RWPE2 (cell line): ENCODE measurements around the gene DUSP9.

Experiments
- ATAC-seq: fragments of 200-7000 bp; cut with Tn5 transposase; 3 replicates; pipeline ENCODE4 v1.9.1; 2021; ENCODE audit warnings: low read depth
- DNase-seq: peaks from one replicate; pipeline ENCODE4 v3.0.0-alpha.2; 2020; ENCODE audit warnings: low spot score
- H3K27ac ChIP-seq: fragments of 450-650 bp; 2 replicates; pipeline ENCODE4 v1.5.1; 2017; ENCODE audit warnings: mild to moderate bottlenecking; ENCODE audit not compliant: poor library complexity, severe bottlenecking
- H3K27me3 ChIP-seq: fragments of 250-450 bp; sonication (Bioruptor Pico); 2 replicates; pipeline ENCODE4 v1.5.1; 2021; ENCODE audit warnings: mild to moderate bottlenecking, moderate library complexity; ENCODE audit not compliant: insufficient read depth, poor library complexity, severe bottlenecking
- H3K36me3 ChIP-seq: fragments of 250-450 bp; sonication (Bioruptor Pico); 2 replicates; pipeline ENCODE4 v1.5.1; 2020; ENCODE audit warnings: low read depth, mild to moderate bottlenecking, moderate library complexity
- H3K4me1 ChIP-seq: fragments of 250-450 bp; sonication (Bioruptor Pico); 2 replicates; pipeline ENCODE4 v1.5.1; 2021; ENCODE audit warnings: mild to moderate bottlenecking, moderate library complexity; ENCODE audit not compliant: insufficient read depth, poor library complexity, severe bottlenecking
- H3K4me3 ChIP-seq: fragments of 250-450 bp; sonication (Bioruptor Pico); 2 replicates; pipeline ENCODE4 v1.5.1; 2021; ENCODE audit warnings: mild to moderate bottlenecking, moderate library complexity; ENCODE audit not compliant: severe bottlenecking
- H3K9me3 ChIP-seq: fragments of 250-450 bp; sonication (Bioruptor Pico); 2 replicates; pipeline ENCODE4 v1.5.1; 2021; ENCODE audit warnings: mild to moderate bottlenecking, moderate library complexity; ENCODE audit not compliant: severe bottlenecking
- CTCF ChIP-seq: fragments of 450-650 bp; IDR thresholded peaks from one replicate; pipeline ENCODE4 v1.5.1; 2017; ENCODE audit warnings: mild to moderate bottlenecking, moderate library complexity; ENCODE audit not compliant: poor library complexity, severe bottlenecking

Gene DUSP9

GRCh38 chrX:153659268-153659667 is 12.3 kb downstream of the DUSP9 start:
- Histone ChIP-seq H3K9me3 (no peaks in the 10 kb centered on the region), H3K27ac (no peak overlapping the region), H3K27me3 (peaks cover 6% of the 10 kb centered on the region), H3K4me1 (no peaks in the 10 kb centered on the region), H3K36me3 (no peaks in the 10 kb centered on the region), H3K4me3 (no peak overlapping the region)
- DNase-seq (no peak), ATAC-seq (no peak)
- no peak for TF ChIP-seq CTCF

GRCh38 chrX:153662266-153662665 is 15.3 kb downstream of the DUSP9 start:
- ATAC-seq (no peak), DNase-seq (no peak)
- Histone ChIP-seq H3K27ac (no peak overlapping the region), H3K9me3 (no peaks in the 10 kb centered on the region), H3K27me3 (peaks cover 6% of the 10 kb centered on the region), H3K4me1 (no peaks in the 10 kb centered on the region), H3K36me3 (no peaks in the 10 kb centered on the region), H3K4me3 (no peak overlapping the region)
- peak; percentile 25 for TF ChIP-seq CTCF

GRCh38 chrX:153665726-153666306 is 18.8 kb downstream of the DUSP9 start:
- H3K27ac ChIP-seq: no peak overlapping the region
- no peaks in the 10 kb centered on the region for H3K36me3 ChIP-seq
- DNase-seq: no peak
- H3K4me1 ChIP-seq: no peaks in the 10 kb centered on the region
- H3K9me3 ChIP-seq: no peaks in the 10 kb centered on the region
- TF ChIP-seq CTCF: no peak
- H3K4me3 ChIP-seq: no peak overlapping the region
- no peak for ATAC-seq
- peaks cover 6% of the 10 kb centered on the region for H3K27me3 ChIP-seq

- no peak; the same call in 2 of the 3 replicates for ATAC-seq
- TF ChIP-seq CTCF: no peak
- no peaks in the 10 kb centered on the region for H3K36me3 ChIP-seq
- no peaks in the 10 kb centered on the region for H3K9me3 ChIP-seq
- H3K27me3 ChIP-seq: no peaks in the 10 kb centered on the region
- no peaks in the 10 kb centered on the region for H3K4me1 ChIP-seq
- no peak for DNase-seq
- H3K4me3 ChIP-seq: no peak overlapping the region
- no peak overlapping the region for H3K27ac ChIP-seq
Observed at GRCh38 chrX:153667281-153667955, 20.4 kb downstream of the DUSP9 start.

GRCh38 chrX:153667956-153668396 is 21.0 kb downstream of the DUSP9 start:
- DNase-seq: no peak
- H3K9me3 ChIP-seq: no peaks in the 10 kb centered on the region
- H3K4me3 ChIP-seq: no peak overlapping the region
- ATAC-seq: peak; percentile 80
- H3K27me3 ChIP-seq: no peaks in the 10 kb centered on the region
- H3K36me3 ChIP-seq: no peaks in the 10 kb centered on the region
- H3K4me1 ChIP-seq: no peaks in the 10 kb centered on the region
- peak; percentile 62 for TF ChIP-seq CTCF
- no peak overlapping the region for H3K27ac ChIP-seq
